HFFc6 (cell line): ENCODE results near the gene SLC30A9. TPM values are rescaled to one million over a fixed set of nuclear protein-coding genes. Genes with fewer than 3 reads are reported as not detected.

Experiments used
- DNase-seq: peaks from one replicate; pipeline ENCODE4 v3.0.0-alpha.2; 2018
- H3K27ac Mint-ChIP-seq: 2 replicates; pipeline ENCODE4 v1.8.0; 2020; ENCODE audit warnings: mild to moderate bottlenecking, mixed read lengths
- H3K27me3 Mint-ChIP-seq: 2 replicates; pipeline ENCODE4 v1.8.0; 2021; ENCODE audit warnings: mild to moderate bottlenecking, moderate library complexity, mixed read lengths; ENCODE audit not compliant: insufficient read depth
- H3K36me3 Mint-ChIP-seq: 2 replicates; pipeline ENCODE4 v1.8.0; 2021; ENCODE audit warnings: low read depth, mixed read lengths
- H3K4me1 Mint-ChIP-seq: 2 replicates; pipeline ENCODE4 v1.8.0; 2020; ENCODE audit warnings: low read depth, mixed read lengths
- H3K4me3 Mint-ChIP-seq: 2 replicates; pipeline ENCODE4 v1.8.0; 2020; ENCODE audit warnings: mild to moderate bottlenecking, moderate library complexity, mixed read lengths
- H3K9me3 Mint-ChIP-seq: 2 replicates; pipeline ENCODE4 v1.8.0; 2020; ENCODE audit warnings: mild to moderate bottlenecking, mixed read lengths
- CTCF ChIP-seq: fragments of 200-600 bp; sonication (generic); IDR thresholded peaks from 2 replicates; pipeline ENCODE4 v1.5.0; 2021; ENCODE audit warnings: antibody characterized with exemption, mild to moderate bottlenecking
- total RNA-seq, 6 experiments: library from RNA; stranded (reverse); fragmentation: NEBNext Ultra II Directional; extraction: Animal tissue kit (Norgen Biotek cat#: 25700); gene quantifications; 2 replicates in 1 of 6; 3 replicates in 5 of 6; pipeline ENCODE4 v1.2.3, GENCODE V29; 2021

The SLC30A9 gene
- total RNA-seq, 6 experiments from 2014 or later, result 69.9 to 73.3 (median 70.3) TPM

DNA sequence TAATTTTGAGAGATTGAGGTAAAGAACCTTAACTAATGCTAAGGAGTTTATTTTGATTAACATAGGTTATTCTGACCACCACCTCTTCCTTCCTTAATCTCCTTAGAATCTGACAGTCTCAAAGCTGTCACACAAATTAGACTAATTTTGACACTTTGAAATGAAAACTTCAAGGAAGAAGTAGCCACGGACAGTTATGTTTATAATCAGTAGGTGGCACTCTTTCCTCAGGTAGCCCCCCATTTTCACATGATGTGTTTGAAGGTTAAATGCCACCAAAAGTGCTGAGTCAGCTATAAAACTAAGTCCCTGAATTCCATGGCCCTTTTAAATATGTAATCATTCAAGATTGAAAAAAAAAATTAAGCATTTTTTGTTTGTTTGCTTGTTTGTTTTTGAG, 32.7 kb upstream of the SLC30A9 start:
- no peaks in the 10 kb centered on the region for H3K9me3 Mint-ChIP-seq
- H3K27me3 Mint-ChIP-seq, result no peaks in the 10 kb centered on the region; the same call in none of the 2 replicates
- H3K27ac Mint-ChIP-seq, result no peak overlapping the region
- H3K4me1 Mint-ChIP-seq, result no peaks in the 10 kb centered on the region
- peak; percentile 64; the same call in 1 of the 2 replicates for TF ChIP-seq CTCF
- DNase-seq, result no peak
- H3K4me3 Mint-ChIP-seq, result no peak overlapping the region
- H3K36me3 Mint-ChIP-seq, result no peaks in the 10 kb centered on the region

DNA sequence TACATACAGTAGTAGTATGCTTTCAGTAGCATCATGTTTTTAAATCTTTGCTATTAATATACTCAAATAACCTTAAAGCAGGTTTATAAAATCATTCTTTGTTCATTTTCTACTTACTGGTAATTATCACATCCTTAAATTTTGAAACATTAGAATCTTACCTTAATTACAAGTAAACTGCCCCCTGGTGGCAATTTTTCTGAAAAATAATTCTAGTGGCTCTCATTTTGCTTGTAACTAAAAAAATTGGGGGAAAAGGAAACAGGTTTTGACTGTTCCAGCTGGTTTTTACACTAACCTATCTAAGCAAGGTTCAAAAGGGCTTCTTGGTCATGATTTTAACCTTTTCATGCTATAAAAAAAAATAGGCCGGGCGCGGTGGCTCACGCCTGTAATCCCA, 27.2 kb upstream of the SLC30A9 start:
- DNase-seq, result peak; percentile 31
- H3K27ac Mint-ChIP-seq, result no peak overlapping the region
- H3K4me1 Mint-ChIP-seq, result no peaks in the 10 kb centered on the region
- peaks cover 1% of the 10 kb centered on the region; the same call in 1 of the 2 replicates for H3K9me3 Mint-ChIP-seq
- no peak overlapping the region for H3K4me3 Mint-ChIP-seq
- no peaks in the 10 kb centered on the region; the same call in 1 of the 2 replicates for H3K27me3 Mint-ChIP-seq
- peak; percentile 79 for TF ChIP-seq CTCF
- peaks cover 3% of the 10 kb centered on the region for H3K36me3 Mint-ChIP-seq

DNA sequence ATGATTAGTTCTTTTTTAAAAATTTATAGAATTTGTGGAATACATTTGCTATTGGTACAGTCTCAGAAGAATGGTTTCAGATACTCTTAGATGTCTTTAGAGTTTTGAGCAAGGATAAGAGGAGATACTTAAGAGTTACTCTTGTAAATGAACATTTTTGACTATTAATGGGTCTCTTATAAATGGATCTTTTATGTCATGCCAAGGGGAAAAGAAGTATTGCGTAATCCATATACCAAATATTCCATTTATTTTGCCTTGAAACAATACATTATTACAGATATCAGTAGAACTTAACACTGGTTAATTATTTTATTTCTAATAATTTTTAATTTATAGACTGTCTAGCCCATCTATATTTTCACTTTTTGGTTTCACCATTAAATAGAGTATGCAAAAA, 25.9 kb upstream of the SLC30A9 start:
- H3K36me3 Mint-ChIP-seq, result peaks cover 7% of the 10 kb centered on the region

DNA sequence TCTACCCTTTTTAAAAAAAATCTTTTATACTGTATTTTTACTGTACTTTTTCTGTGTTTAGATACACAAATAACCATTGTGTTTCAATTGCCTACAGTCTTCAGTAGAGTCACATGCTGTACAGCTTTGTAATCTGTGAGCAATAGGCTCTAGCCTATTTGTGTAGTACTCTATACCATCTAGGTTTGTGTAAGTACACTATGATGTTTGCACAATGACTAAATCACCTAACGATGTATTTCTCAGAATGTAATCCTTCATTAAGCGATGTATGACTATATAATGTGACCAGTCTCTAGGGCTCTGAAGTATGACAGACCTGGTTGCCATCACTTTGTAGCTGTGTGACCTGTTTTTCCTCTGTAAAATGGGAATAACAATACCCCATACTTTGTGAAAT, 22.9 kb upstream of the SLC30A9 start:
- Mint-ChIP-seq H3K4me1 (no peaks in the 10 kb centered on the region), H3K27me3 (peaks cover 4% of the 10 kb centered on the region), H3K4me3 (no peak overlapping the region), H3K9me3 (peaks cover 11% of the 10 kb centered on the region; the same call in 1 of the 2 replicates), H3K27ac (no peak overlapping the region), H3K36me3 (peaks cover 7% of the 10 kb centered on the region)
- no peak for TF ChIP-seq CTCF
- no peak for DNase-seq

More for the DNA sequence above, 25.9 kb upstream of the SLC30A9 start:
- Mint-ChIP-seq H3K27ac (no peak overlapping the region), H3K4me1 (no peaks in the 10 kb centered on the region), H3K27me3 (no peaks in the 10 kb centered on the region; the same call in 1 of the 2 replicates), H3K9me3 (peaks cover 5% of the 10 kb centered on the region; the same call in 1 of the 2 replicates), H3K4me3 (no peak overlapping the region)
- no peak for TF ChIP-seq CTCF
- no peak for DNase-seq

- no peak for TF ChIP-seq CTCF
- Mint-ChIP-seq H3K4me1 (no peaks in the 10 kb centered on the region), H3K4me3 (no peak overlapping the region), H3K27ac (no peak overlapping the region), H3K36me3 (peaks cover 7% of the 10 kb centered on the region), H3K9me3 (peaks cover 11% of the 10 kb centered on the region; the same call in 1 of the 2 replicates), H3K27me3 (peaks cover 4% of the 10 kb centered on the region)
- DNase-seq, result no peak
These were observed 20.7 kb upstream of the SLC30A9 start for GRCh38 chr4:41969671-41970070.

DNA sequence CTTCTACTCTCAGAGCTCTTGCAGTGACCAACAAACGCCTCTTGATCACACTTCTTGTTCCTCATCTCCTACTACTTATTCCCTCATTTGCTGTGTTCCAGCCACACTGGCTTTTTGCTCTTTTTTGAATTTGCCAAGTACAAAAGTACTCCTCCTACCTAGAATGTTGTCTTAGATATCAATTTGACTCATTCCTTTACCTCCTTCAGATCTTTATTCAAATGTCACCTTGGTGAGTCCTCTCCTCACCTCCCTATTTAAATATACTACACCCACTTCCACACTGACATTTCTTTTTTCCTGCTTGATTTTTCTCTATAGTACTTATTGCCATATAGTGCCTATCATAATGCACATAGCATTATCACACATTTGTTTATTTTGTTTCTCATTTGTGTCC, 15.0 kb upstream of the SLC30A9 start:
- Mint-ChIP-seq H3K36me3 (no peaks in the 10 kb centered on the region), H3K9me3 (0 out of 2 replicates have a peak, but pooled peaks cover 6% of the 10 kb centered on the region), H3K27me3 (peaks cover 4% of the 10 kb centered on the region), H3K27ac (no peak overlapping the region), H3K4me3 (no peak overlapping the region), H3K4me1 (peaks cover 12% of the 10 kb centered on the region)
- no peak for DNase-seq
- no peak for TF ChIP-seq CTCF
